K562 (cell line): ENCODE results near the gene KCNG1. TPM values are rescaled to one million over a fixed set of nuclear protein-coding genes. Genes with fewer than 3 reads are reported as not detected.

Source experiments
- ATAC-seq: fragments of 200-7000 bp; cut with Tn5 transposase; 3 replicates; pipeline ENCODE4 v1.9.1; 2020; ENCODE audit warnings: moderate library complexity
- BruUV-seq: library from RNA; stranded (reverse); fragments of 400-500 nt; replicated peaks from 2 replicates; lab custom pipeline; 2021; lab: Mats Ljungman, UMichigan
- CTCF ChIA-PET: fragments of 300-600 bp; formaldehyde crosslinking; extraction: SDS; loops from one replicate; lab custom pipeline; 2021; ENCODE audit warnings: low intra/inter-chr PET ratio; lab: Yijun Ruan, JAX
- POLR2A ChIA-PET: fragments of 300-600, 350-650 bp; sonication (Branson Sonifier 250); formaldehyde crosslinking; extraction: SDS; loops from one replicate; lab custom pipeline; 2021; ENCODE audit warnings: antibody characterized with exemption, inconsistent platforms; lab: Yijun Ruan, JAX
- DNase-seq, 4 experiments: peaks; one replicate each; pipeline versions ENCODE4 v3.0.0 to v3.0.0-alpha.2; 2011 to 2018; ENCODE audit warnings: low spot score in 3 of 4, mixed read lengths in 3 of 4; ENCODE audit errors: extremely low read depth in 1 of 4
- FAIRE-seq: peaks from 2 replicates; lab custom pipeline; 2011; peaks lifted over from hg19 to GRCh38; lab: Jason Lieb, UNC
- H2AFZ ChIP-seq: 2 replicates; pipeline ENCODE4 v1.6.0; 2011; ENCODE audit warnings: low read depth, low read length, control low read depth, inconsistent platforms
- H3K27ac ChIP-seq: fragments of 200-600 bp; 3 replicates; pipeline ENCODE4 v1.8.0; 2011; ENCODE audit warnings: low read depth, mild to moderate bottlenecking, control low read depth, inconsistent platforms, low read length, moderate library complexity, mixed read lengths; ENCODE audit errors: extremely low read depth
- H3K27me3 ChIP-seq, 2 experiments: fragments of 300-600 bp in 1 of 2; 2 replicates in 1 of 2; 3 replicates in 1 of 2; pipeline versions ENCODE4 v1.6.0 to v1.8.0; 2011; ENCODE audit warnings: inconsistent platforms in 2 of 2, low read length in 2 of 2, mild to moderate bottlenecking in 1 of 2, mixed read lengths in 1 of 2, moderate library complexity in 1 of 2; ENCODE audit not compliant: control insufficient read depth in 2 of 2, insufficient read depth in 2 of 2
- H3K36me3 ChIP-seq: fragments of 300-600 bp; 3 replicates; pipeline ENCODE4 v1.8.0; 2011; ENCODE audit warnings: mild to moderate bottlenecking, low read length, inconsistent platforms; ENCODE audit not compliant: control insufficient read depth, insufficient read depth
- H3K4me1 ChIP-seq, 2 experiments: fragments of 200-600 bp in 1 of 2; replicated peaks in 1 of 2; 2 replicates in 1 of 2; 3 replicates in 1 of 2; pipeline versions ENCODE4 v1.5.1 to v1.8.0; 2011; ENCODE audit warnings: inconsistent platforms in 2 of 2, low read length in 2 of 2, mild to moderate bottlenecking in 1 of 2, mixed read lengths in 1 of 2, moderate library complexity in 1 of 2; ENCODE audit not compliant: control insufficient read depth in 2 of 2, insufficient read depth in 2 of 2
- H3K4me2 ChIP-seq: 2 replicates; pipeline ENCODE4 v1.6.1; 2011; ENCODE audit warnings: low read length, control low read depth, inconsistent platforms, mixed read lengths; ENCODE audit not compliant: insufficient read depth
- H3K4me3 ChIP-seq: fragments of 200-600 bp; sonication (generic), shearing (Covaris generic); 2 replicates; pipeline ENCODE4 v1.5.1; 2016; ENCODE audit warnings: control low read depth, inconsistent platforms
- H3K79me2 ChIP-seq: fragments of 200-600 bp; 3 replicates; pipeline ENCODE4 v1.8.0; 2011; ENCODE audit warnings: low read length, inconsistent platforms; ENCODE audit not compliant: control insufficient read depth, insufficient read depth
- H3K9ac ChIP-seq, 2 experiments: 2 replicates each; pipeline versions ENCODE4 v1.6.0 to v1.6.1; 2011; ENCODE audit warnings: low read depth in 2 of 2, low read length in 2 of 2, control low read depth in 1 of 2, inconsistent platforms in 1 of 2, mild to moderate bottlenecking in 1 of 2, mixed read lengths in 1 of 2; ENCODE audit not compliant: insufficient read depth in 1 of 2
- H3K9me1 ChIP-seq: one replicate; pipeline ENCODE4 v1.6.0; 2011; ENCODE audit warnings: inconsistent platforms, mild to moderate bottlenecking, low read length, moderate library complexity; ENCODE audit not compliant: control insufficient read depth, insufficient read depth
- H3K9me3 ChIP-seq: replicated peaks from 2 replicates; pipeline ENCODE4 v1.5.1; 2011; ENCODE audit warnings: low read depth, low read length, inconsistent platforms; ENCODE audit not compliant: control insufficient read depth, insufficient read depth
- H4K20me1 ChIP-seq: replicated peaks from 2 replicates; pipeline ENCODE4 v1.6.1; 2011; ENCODE audit warnings: low read length, inconsistent platforms, mixed read lengths; ENCODE audit not compliant: control insufficient read depth, insufficient read depth
- ELF4 ChIP-seq: fragments of 450-650 bp; formaldehyde crosslinking; IDR thresholded peaks from 2 replicates; pipeline ENCODE4 v1.4.0; 2022; ENCODE audit warnings: missing genetic modification characterization
- whole genome bisulfite sequencing: fragments of 100-300 bp; shearing (Covaris generic); methylation state at CpG from one replicate; pipeline ENCODE4 v1.1.6; 2016; ENCODE audit warnings: low coverage, mixed read lengths; ENCODE audit not compliant: insufficient coverage; ENCODE audit errors: missing lambda C conversion rate; 5-methylcytosine and 5-hydroxymethylcytosine counted together
- in situ Hi-C: fragments of 300-500 bp; cut with MboI; formaldehyde crosslinking; loops from 4 replicates; pipeline ENCODE4 v1.15.0; 2018; ENCODE audit warnings: inconsistent platforms, mixed read lengths
- intact Hi-C: fragments of 100-400 bp; cut with micrococcal nuclease; formaldehyde crosslinking; loops from 2 replicates; pipeline ENCODE4 v1.14.2; 2022
- polyA plus RNA-seq, 8 experiments: library from polyadenylated mRNA; depleted of rRNA in 4 of 8; stranded (reverse) in 5 of 8; unstranded in 3 of 8; fragments of >200 nt; fragmentation: Nextera tagmentation in 2 of 8; fragmentation: Illumina TruSeq in 1 of 8; extraction: Ambion mirVana in 2 of 8; extraction: Trizol in 1 of 8; gene quantifications; 2 replicates each; pipeline versions ENCODE4 v1.2.1 to v1.2.3, GENCODE V29; 2011 to 2014; ENCODE audit warnings: inconsistent platforms in 1 of 8, missing spikeins in 1 of 8
- total RNA-seq, 7 experiments: library from RNA; depleted of rRNA in 6 of 7; stranded (reverse); fragments of >200 nt in 6 of 7; fragmentation: Illumina TruSeq in 2 of 7; extraction: Trizol in 2 of 7; gene quantifications; 2 replicates each; pipeline versions ENCODE4 v1.2.1 to v1.2.3, GENCODE V29; 2011 to 2021; ENCODE audit warnings: low replicate concordance in 1 of 7
- TF ChIP-seq, protein P1 (sequence below): fragments of 200-800 bp; sonication (Bioruptor generic); IDR thresholded peaks from 2 replicates; pipeline ENCODE4 v1.6.1; 2017; ENCODE audit warnings: missing genetic modification characterization, missing compliant biosample characterization

Gene KCNG1
- total and polyA plus RNA-seq, 9 of the 15 experiments (the other 6 are each of a cell fraction or from before 2014, with no cell fraction given): 0.06 to 1.5 (median 0.22) TPM; not detected in 2

DNA sequence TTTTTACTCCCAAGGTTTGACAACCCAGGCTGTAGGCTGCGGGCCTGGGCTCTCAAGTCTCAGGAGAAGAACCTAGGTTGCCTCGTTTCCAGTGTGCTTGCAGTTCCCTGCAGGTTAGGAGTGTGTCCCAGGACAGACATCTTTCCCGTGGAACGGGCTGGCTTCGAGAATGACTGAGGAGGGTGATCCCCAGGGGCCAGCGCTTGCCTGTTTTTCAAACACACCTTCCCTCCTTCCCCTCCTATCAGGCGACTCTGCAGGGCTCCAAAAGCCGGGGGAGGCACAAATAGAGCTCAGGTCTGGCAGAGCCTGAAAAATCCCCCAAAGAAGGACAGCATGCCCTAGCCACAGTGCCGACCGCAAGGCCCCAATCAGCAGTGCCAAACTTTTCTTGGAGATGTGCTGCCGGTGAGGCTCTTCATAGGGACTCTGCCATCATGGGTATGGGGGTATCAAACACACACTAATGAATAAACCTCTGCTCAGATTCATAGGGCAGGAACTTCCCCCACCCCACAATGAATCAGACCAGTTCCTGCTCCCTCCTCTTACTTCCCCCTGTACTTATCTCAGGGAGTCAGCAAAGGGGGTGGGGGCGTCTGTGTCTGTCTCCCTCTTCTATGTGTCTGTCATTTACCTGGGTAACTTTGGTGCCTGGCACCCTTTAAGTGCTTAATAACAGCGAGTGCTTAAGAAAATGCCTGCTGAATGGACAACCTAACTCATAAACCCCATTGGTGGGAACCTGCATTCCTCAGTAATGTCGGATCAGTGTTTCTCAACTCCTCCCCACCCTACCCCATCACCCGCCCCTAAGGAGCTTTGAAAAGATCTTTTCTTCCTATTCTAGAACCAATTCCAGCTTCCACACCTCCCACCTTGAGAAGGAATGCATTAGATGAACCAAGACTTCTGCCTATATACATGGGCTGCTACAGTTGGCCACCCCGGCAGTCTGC is 1.6 kb downstream of the KCNG1 start:
- H3K4me2 ChIP-seq: no peak overlapping the region
- H4K20me1 ChIP-seq: peaks cover 6% of the 10 kb centered on the region
- H3K9me3 ChIP-seq: no peaks in the 10 kb centered on the region
- H2AFZ ChIP-seq: no peak overlapping the region
- H3K79me2 ChIP-seq: no peaks in the 10 kb centered on the region
- no peak for TF ChIP-seq ELF4
- TF ChIP-seq, protein P1, sequence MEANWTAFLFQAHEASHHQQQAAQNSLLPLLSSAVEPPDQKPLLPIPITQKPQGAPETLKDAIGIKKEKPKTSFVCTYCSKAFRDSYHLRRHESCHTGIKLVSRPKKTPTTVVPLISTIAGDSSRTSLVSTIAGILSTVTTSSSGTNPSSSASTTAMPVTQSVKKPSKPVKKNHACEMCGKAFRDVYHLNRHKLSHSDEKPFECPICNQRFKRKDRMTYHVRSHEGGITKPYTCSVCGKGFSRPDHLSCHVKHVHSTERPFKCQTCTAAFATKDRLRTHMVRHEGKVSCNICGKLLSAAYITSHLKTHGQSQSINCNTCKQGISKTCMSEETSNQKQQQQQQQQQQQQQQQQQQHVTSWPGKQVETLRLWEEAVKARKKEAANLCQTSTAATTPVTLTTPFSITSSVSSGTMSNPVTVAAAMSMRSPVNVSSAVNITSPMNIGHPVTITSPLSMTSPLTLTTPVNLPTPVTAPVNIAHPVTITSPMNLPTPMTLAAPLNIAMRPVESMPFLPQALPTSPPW (CRISPR knock-in tag): 0 out of 2 replicates have a peak, but pooled peaks have one; percentile 30
- ChIA-PET CTCF (no interaction called here), POLR2A (interaction anchor here (0.6 to 1.4 kb wide), 3 partner anchors 11 to 57 kb away, joined by 3 to 6 read pairs (median 3); no protein-coding TSS in a partner anchor)
- intact Hi-C loops (no loop called here), in situ Hi-C loops (no loop called here)
- H3K36me3 ChIP-seq: no peaks in the 10 kb centered on the region
- H3K4me1 ChIP-seq: peaks cover 0 to 17% of the 10 kb centered on the region in 2 experiments; a peak in 2 of 5 replicates
- DNase-seq: no peak
- no peaks in the 10 kb centered on the region for H3K9me1 ChIP-seq
- TSS peak; percentile 38 for BruUV-seq
- FAIRE-seq: no peak
- no peak overlapping the region for H3K9ac ChIP-seq
- WGBS: 11% methylated on average over 16 of the region's 16 CpGs
- ATAC-seq: no peak
- H3K4me3 ChIP-seq: no peak overlapping the region
- peaks cover 34 to 81% of the 10 kb centered on the region in 2 experiments for H3K27me3 ChIP-seq
- no peak overlapping the region for H3K27ac ChIP-seq
